ENCODE results near the gene YDJC.

GRCh38 chr22:21579474-21579851 is 50.4 kb downstream of the YDJC start:
- TF ChIP-seq CTCF (CRISPR knock-in tag; IDR thresholded peaks at IDR 0.05), result no peak
- no peak for TF ChIP-seq POLR2A (IDR thresholded peaks at IDR 0.05; ENCODE audit: insufficient read depth in 1 of 2, low read depth in 2 of 2, low read length in 2 of 2)
- no peak for TF ChIP-seq ZFP36 (IDR thresholded peaks at IDR 0.05; ENCODE audit: borderline replicate concordance, low read depth, low read length, partially characterized antibody)
- no peak for TF ChIP-seq HMGXB4 (CRISPR knock-in tag; IDR thresholded peaks at IDR 0.05; ENCODE audit: borderline replicate concordance in 1 of 2, low read depth in 1 of 2)
- no peak for TF ChIP-seq JUND (CRISPR knock-in tag; IDR thresholded peaks at IDR 0.05)
- TF ChIP-seq U2AF2 (IDR thresholded peaks at IDR 0.05; ENCODE audit: low read depth, low read length), result no peak
- TF ChIP-seq EP300 (IDR thresholded peaks at IDR 0.05; ENCODE audit: low read depth in 2 of 2, low read length in 2 of 2), result no peak
- TF ChIP-seq EP300 (CRISPR knock-in tag; IDR thresholded peaks at IDR 0.05; ENCODE audit: borderline replicate concordance), result no peak
- TF ChIP-seq JUNB (CRISPR knock-in tag; IDR thresholded peaks at IDR 0.05; ENCODE audit: borderline replicate concordance), result no peak
- no peak for TF ChIP-seq ZC3H4 (CRISPR knock-in tag; IDR thresholded peaks at IDR 0.05; ENCODE audit: borderline replicate concordance)
- TF ChIP-seq RXRA (CRISPR knock-in tag; IDR thresholded peaks at IDR 0.05), result no peak
